ENCODE measurements around the gene PRR20G.

DNA sequence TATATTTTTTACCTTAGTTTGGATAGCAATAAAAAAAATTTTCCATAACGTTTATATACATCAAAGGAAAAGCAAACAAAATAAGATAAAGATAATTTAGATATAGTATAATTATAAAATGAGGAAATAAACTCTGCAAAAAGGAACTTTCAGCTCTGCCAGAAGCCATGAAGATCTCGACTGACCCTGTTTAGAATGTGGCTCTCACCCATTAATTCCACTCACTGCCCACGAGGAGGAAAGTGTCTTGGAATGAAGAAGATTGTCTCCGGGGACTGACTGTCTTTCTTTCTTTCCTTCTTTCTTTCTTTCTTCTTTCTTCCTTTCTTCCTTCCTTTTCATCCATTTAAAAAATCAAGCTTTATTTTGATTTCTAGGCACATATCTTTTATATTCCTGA lies 20.1 kb upstream of the PRR20G start:
- TF ChIP-seq, protein P1, sequence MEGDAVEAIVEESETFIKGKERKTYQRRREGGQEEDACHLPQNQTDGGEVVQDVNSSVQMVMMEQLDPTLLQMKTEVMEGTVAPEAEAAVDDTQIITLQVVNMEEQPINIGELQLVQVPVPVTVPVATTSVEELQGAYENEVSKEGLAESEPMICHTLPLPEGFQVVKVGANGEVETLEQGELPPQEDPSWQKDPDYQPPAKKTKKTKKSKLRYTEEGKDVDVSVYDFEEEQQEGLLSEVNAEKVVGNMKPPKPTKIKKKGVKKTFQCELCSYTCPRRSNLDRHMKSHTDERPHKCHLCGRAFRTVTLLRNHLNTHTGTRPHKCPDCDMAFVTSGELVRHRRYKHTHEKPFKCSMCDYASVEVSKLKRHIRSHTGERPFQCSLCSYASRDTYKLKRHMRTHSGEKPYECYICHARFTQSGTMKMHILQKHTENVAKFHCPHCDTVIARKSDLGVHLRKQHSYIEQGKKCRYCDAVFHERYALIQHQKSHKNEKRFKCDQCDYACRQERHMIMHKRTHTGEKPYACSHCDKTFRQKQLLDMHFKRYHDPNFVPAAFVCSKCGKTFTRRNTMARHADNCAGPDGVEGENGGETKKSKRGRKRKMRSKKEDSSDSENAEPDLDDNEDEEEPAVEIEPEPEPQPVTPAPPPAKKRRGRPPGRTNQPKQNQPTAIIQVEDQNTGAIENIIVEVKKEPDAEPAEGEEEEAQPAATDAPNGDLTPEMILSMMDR (IDR thresholded peaks at IDR 0.05; ENCODE audit: insufficient read depth, low read depth, low read length) = no peak
- no peak for TF ChIP-seq EZH2 (IDR thresholded peaks at IDR 0.05; ENCODE audit: insufficient read depth, low read length)

Measured in astrocyte (in vitro differentiated cells and primary cell).